Measurements from ENCODE around the gene MIA2.
"Not testable (repeated sequence)": the region's sequence is repeated elsewhere in the genome, so short reads cannot be mapped to it uniquely, and the experiment has no call there.

MIA2 gene

DNA sequence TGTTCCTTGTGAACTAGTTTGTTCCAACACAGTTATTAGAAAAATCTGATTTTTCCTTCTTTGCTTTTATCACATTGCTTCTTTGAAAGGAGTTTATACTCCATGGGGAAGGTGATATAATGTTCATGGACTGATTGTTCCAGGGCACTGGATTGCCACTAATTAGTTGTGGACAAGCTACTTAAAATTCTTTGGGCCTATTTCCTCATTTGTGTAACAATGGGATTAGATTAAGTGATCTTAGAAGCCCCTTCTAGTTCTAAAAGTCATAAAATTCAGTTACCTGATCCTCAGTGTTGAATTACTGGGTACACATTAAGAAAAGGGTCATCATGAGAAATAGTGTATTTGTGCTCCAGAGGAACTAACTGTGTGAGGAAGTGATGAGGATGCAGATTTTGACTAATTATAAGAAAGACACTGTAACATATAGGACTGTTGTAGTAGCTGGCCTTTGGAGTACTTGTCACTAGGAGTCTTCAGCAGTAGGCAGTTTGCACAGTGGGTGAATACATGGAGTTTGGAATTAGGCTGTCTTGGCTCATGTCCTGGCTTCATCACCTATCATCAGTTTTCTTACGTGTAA lies 82.2 kb downstream of the MIA2 start:
- Histone ChIP-seq H3K4me1 (ENCODE audit: control insufficient read depth, insufficient read depth, low read length) (peaks cover 18% of the 10 kb centered on the region), H3K9ac (ENCODE audit: low read length) (no peak overlapping the region), H3K36me3 (ENCODE audit: control insufficient read depth, insufficient read depth, low read length, severe bottlenecking) (peaks cover 36% of the 10 kb centered on the region), H3K4me3 (ENCODE audit: low read length) (no peak overlapping the region), H3K27me3 (replicated peaks; ENCODE audit: control insufficient read depth, insufficient read depth, low read length) (no peaks in the 10 kb centered on the region), H3K9me3 (ENCODE audit: control insufficient read depth, low read length) (no peaks in the 10 kb centered on the region)
- no peak for DNase-seq (ENCODE audit: low read depth)

DNA sequence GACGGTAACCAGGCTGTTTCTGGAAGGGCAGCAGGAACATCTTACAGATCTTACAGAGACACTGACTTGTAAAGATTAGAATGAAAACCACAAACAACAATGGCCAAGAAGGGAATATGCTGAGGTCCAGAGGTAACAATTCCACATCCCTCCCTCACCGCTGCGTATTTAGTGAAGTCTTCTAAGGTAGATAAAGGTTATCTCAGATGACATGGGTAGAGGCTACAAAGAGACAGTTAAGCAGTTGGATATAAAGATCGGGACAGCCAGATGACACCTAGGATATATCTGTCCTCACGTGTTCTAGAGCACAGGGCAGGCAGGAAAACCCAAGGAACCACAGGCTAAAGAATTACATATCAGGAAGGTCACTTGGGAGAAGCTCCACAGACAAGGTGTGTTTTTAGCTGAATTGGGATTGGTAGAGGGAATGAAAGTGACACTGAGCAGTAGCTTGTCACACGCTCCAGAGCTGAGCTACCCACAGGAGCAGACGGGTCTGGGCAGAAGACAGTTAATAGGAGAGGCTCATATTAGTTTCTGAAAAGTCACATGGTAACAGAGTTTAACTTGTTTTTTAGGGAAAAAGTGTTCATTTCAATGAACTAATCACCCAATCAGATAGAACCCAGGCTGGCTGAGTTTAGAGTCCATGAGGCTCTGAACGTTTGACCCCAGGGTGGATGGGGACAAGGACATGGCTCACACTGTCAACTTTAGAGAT lies 83.3 kb downstream of the MIA2 start:
- H3K9ac ChIP-seq (ENCODE audit: low read length): no peak overlapping the region
- peaks cover 16% of the 10 kb centered on the region for H3K4me1 ChIP-seq (ENCODE audit: control insufficient read depth, insufficient read depth, low read length)
- DNase-seq (ENCODE audit: low read depth): no peak
- no peak overlapping the region for H3K4me3 ChIP-seq (ENCODE audit: low read length)
- H3K36me3 ChIP-seq (ENCODE audit: control insufficient read depth, insufficient read depth, low read length, severe bottlenecking): peaks cover 38% of the 10 kb centered on the region
- no peaks in the 10 kb centered on the region for H3K27me3 ChIP-seq (replicated peaks; ENCODE audit: control insufficient read depth, insufficient read depth, low read length)
- no peaks in the 10 kb centered on the region for H3K9me3 ChIP-seq (ENCODE audit: control insufficient read depth, low read length)

GRCh38 chr14:39318574-39318973 lies 84.9 kb downstream of the MIA2 start:
- Histone ChIP-seq H3K9ac (ENCODE audit: low read length) (no peak overlapping the region), H3K4me1 (ENCODE audit: control insufficient read depth, insufficient read depth, low read length) (peaks cover 28% of the 10 kb centered on the region), H3K9me3 (ENCODE audit: control insufficient read depth, low read length) (no peaks in the 10 kb centered on the region), H3K4me3 (ENCODE audit: low read length) (no peak overlapping the region), H3K27me3 (replicated peaks; ENCODE audit: control insufficient read depth, insufficient read depth, low read length) (no peaks in the 10 kb centered on the region), H3K36me3 (ENCODE audit: control insufficient read depth, insufficient read depth, low read length, severe bottlenecking) (peaks cover 32% of the 10 kb centered on the region)
- peak; percentile 34 for DNase-seq (ENCODE audit: low read depth)

DNA sequence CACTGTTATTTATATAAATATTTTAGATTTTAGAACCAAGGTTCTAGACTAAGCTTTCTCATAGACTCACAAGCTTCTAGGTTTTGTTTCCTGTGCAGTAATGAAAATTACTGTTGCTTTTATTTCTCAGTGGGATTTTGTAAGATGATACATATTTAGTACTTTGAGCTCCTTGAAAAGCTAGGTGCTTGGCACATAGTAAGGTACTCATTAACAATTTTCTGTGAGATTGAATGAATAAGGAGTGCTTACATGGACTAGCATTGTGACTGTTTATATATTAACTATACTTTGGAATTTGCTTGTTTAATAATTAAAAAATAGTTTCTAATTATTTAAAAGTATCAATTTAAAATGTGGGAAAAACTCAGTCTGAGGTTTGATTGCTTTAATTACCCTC lies 85.7 kb downstream of the MIA2 start:
- Histone ChIP-seq H3K9me3 (ENCODE audit: control insufficient read depth, low read length) (no peaks in the 10 kb centered on the region), H3K27me3 (replicated peaks; ENCODE audit: control insufficient read depth, insufficient read depth, low read length) (no peaks in the 10 kb centered on the region), H3K9ac (ENCODE audit: low read length) (no peak overlapping the region), H3K4me3 (ENCODE audit: low read length) (no peak overlapping the region), H3K4me1 (ENCODE audit: control insufficient read depth, insufficient read depth, low read length) (peaks cover 31% of the 10 kb centered on the region), H3K36me3 (ENCODE audit: control insufficient read depth, insufficient read depth, low read length, severe bottlenecking) (peaks cover 34% of the 10 kb centered on the region)
- no peak for DNase-seq (ENCODE audit: low read depth)

GRCh38 chr14:39320318-39320717 lies 86.6 kb downstream of the MIA2 start:
- H3K9ac ChIP-seq (ENCODE audit: low read length): no peak overlapping the region
- H3K27me3 ChIP-seq (replicated peaks; ENCODE audit: control insufficient read depth, insufficient read depth, low read length): no peaks in the 10 kb centered on the region
- no peaks in the 10 kb centered on the region for H3K9me3 ChIP-seq (ENCODE audit: control insufficient read depth, low read length)
- no peak overlapping the region for H3K4me3 ChIP-seq (ENCODE audit: low read length)
- H3K4me1 ChIP-seq (ENCODE audit: control insufficient read depth, insufficient read depth, low read length): peaks cover 31% of the 10 kb centered on the region
- peak; percentile 83 for DNase-seq (ENCODE audit: low read depth)
- peaks cover 32% of the 10 kb centered on the region for H3K36me3 ChIP-seq (ENCODE audit: control insufficient read depth, insufficient read depth, low read length, severe bottlenecking)

- peaks cover 24% of the 10 kb centered on the region for H3K36me3 ChIP-seq (ENCODE audit: control insufficient read depth, insufficient read depth, low read length, severe bottlenecking)
- H3K27me3 ChIP-seq (replicated peaks; ENCODE audit: control insufficient read depth, insufficient read depth, low read length): no peaks in the 10 kb centered on the region
- peak; percentile 63 for DNase-seq (ENCODE audit: low read depth)
- peaks cover 31% of the 10 kb centered on the region for H3K4me1 ChIP-seq (ENCODE audit: control insufficient read depth, insufficient read depth, low read length)
- H3K4me3 ChIP-seq (ENCODE audit: low read length): peak overlapping the region; percentile 38
- H3K9ac ChIP-seq (ENCODE audit: low read length): no peak overlapping the region
- no peaks in the 10 kb centered on the region for H3K9me3 ChIP-seq (ENCODE audit: control insufficient read depth, low read length)
Measured at GRCh38 chr14:39322807-39323206, 89.1 kb downstream of the MIA2 start.

- Histone ChIP-seq H3K27me3 (replicated peaks; ENCODE audit: control insufficient read depth, insufficient read depth, low read length) (no peaks in the 10 kb centered on the region), H3K9me3 (ENCODE audit: control insufficient read depth, low read length) (no peaks in the 10 kb centered on the region), H3K36me3 (ENCODE audit: control insufficient read depth, insufficient read depth, low read length, severe bottlenecking) (peaks cover 19% of the 10 kb centered on the region), H3K9ac (ENCODE audit: low read length) (no peak overlapping the region), H3K4me1 (ENCODE audit: control insufficient read depth, insufficient read depth, low read length) (peaks cover 27% of the 10 kb centered on the region), H3K4me3 (ENCODE audit: low read length) (no peak overlapping the region)
- no peak for DNase-seq (ENCODE audit: low read depth)
Measured at GRCh38 chr14:39324097-39324496, 90.4 kb downstream of the MIA2 start.

DNA sequence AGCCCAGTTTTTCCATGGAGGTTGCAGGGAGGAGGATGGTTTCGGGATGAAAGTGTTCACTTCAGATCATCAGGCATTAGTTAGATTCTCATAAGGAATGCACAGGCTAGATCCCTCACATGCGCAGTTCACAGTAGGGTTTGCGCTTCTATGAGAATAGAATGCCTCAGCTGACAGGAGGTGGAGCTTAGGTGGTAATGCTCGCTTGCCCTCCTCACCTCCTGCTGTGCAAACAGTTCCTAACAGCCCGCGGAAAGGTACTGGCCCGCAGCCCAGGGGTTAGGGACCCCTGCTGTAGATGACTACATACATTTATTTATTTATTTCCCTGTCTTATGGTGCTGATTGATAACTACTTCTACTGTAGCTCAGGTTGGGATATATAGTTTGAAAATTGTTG lies 105.3 kb downstream of the MIA2 start:
- peaks cover 4% of the 10 kb centered on the region for H3K4me1 ChIP-seq (ENCODE audit: control insufficient read depth, insufficient read depth, low read length)
- no peak overlapping the region for H3K4me3 ChIP-seq (ENCODE audit: low read length)
- H3K9ac ChIP-seq (ENCODE audit: low read length): no peak overlapping the region
- no peak for DNase-seq (ENCODE audit: low read depth)
- H3K36me3 ChIP-seq (ENCODE audit: control insufficient read depth, insufficient read depth, low read length, severe bottlenecking): peaks cover 33% of the 10 kb centered on the region
- no peaks in the 10 kb centered on the region for H3K27me3 ChIP-seq (replicated peaks; ENCODE audit: control insufficient read depth, insufficient read depth, low read length)
- no peaks in the 10 kb centered on the region for H3K9me3 ChIP-seq (ENCODE audit: control insufficient read depth, low read length)

DNA sequence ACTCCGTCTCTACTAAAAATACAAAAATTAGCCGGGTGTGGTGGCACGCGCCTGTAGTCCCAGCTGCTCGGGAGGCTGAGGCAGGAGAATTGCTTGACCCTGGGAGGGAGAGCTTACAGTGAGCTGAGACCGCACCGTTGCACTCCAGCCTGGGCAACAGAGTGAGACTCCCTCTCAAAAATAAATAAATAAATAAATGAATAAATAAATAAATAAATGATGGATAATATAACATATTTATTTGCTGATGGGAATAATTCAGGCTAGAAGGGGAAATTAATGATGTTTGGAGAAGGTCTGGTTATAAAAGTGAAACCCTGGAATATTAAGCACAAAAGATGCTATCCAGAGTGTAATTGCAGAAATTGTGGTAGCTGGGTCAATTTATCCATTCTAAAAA lies 107.4 kb downstream of the MIA2 start:
- not testable (repeated sequence) for H3K9me3 ChIP-seq (ENCODE audit: control insufficient read depth, low read length); H3K4me3 ChIP-seq (ENCODE audit: low read length); H3K9ac ChIP-seq (ENCODE audit: low read length); DNase-seq (ENCODE audit: low read depth); H3K4me1 ChIP-seq (ENCODE audit: control insufficient read depth, insufficient read depth, low read length); H3K27me3 ChIP-seq (replicated peaks; ENCODE audit: control insufficient read depth, insufficient read depth, low read length)
- peaks cover 36% of the 10 kb centered on the region for H3K36me3 ChIP-seq (ENCODE audit: control insufficient read depth, insufficient read depth, low read length, severe bottlenecking)

DNA sequence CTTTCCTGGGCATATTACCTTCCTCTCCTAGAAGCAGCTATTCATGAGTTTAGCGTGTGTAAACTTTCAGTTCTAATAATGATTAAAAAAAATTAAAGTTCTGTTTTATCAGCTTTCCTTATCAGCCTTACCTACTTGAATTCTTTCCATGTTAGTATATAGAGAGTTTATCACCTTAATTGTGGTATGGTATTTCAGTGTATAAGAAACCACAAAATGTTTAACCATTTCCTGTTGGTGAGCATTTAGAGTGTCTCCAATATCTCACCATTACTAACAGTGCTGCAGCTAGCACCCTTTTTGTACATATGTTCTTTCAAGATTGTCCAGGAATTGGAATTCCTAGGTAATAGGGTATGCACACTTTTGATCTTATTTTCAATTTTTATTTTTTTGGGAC lies 109.1 kb downstream of the MIA2 start:
- Histone ChIP-seq H3K9me3 (ENCODE audit: control insufficient read depth, low read length) (no peaks in the 10 kb centered on the region), H3K9ac (ENCODE audit: low read length) (no peak overlapping the region), H3K27me3 (replicated peaks; ENCODE audit: control insufficient read depth, insufficient read depth, low read length) (no peaks in the 10 kb centered on the region), H3K4me1 (ENCODE audit: control insufficient read depth, insufficient read depth, low read length) (peaks cover 4% of the 10 kb centered on the region), H3K36me3 (ENCODE audit: control insufficient read depth, insufficient read depth, low read length, severe bottlenecking) (peaks cover 31% of the 10 kb centered on the region), H3K4me3 (ENCODE audit: low read length) (no peak overlapping the region)
- DNase-seq (ENCODE audit: low read depth): no peak

DNA sequence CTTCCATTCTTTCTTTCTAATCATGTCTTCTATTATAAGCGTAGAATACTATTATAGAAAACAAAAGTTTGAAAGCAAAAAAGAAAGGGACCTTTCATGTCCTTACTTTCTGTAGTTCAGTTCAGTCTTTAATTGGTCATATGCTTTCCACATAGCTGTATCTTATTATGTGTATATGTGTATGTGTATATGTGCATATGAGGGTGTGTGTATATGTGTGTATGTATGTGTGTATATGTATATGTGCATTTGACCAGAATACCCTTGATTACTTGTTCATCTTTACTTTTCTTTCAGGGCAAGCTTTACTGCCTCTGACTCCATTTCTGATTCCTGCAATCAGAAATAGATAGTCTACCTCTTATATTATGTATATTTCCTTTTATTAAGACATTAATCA lies 109.9 kb downstream of the MIA2 start:
- no peak for DNase-seq (ENCODE audit: low read depth)
- Histone ChIP-seq H3K27me3 (replicated peaks; ENCODE audit: control insufficient read depth, insufficient read depth, low read length) (no peaks in the 10 kb centered on the region), H3K4me1 (ENCODE audit: control insufficient read depth, insufficient read depth, low read length) (peaks cover 3% of the 10 kb centered on the region), H3K36me3 (ENCODE audit: control insufficient read depth, insufficient read depth, low read length, severe bottlenecking) (peaks cover 33% of the 10 kb centered on the region), H3K9ac (ENCODE audit: low read length) (no peak overlapping the region), H3K4me3 (ENCODE audit: low read length) (no peak overlapping the region), H3K9me3 (ENCODE audit: control insufficient read depth, low read length) (no peaks in the 10 kb centered on the region)

DNA sequence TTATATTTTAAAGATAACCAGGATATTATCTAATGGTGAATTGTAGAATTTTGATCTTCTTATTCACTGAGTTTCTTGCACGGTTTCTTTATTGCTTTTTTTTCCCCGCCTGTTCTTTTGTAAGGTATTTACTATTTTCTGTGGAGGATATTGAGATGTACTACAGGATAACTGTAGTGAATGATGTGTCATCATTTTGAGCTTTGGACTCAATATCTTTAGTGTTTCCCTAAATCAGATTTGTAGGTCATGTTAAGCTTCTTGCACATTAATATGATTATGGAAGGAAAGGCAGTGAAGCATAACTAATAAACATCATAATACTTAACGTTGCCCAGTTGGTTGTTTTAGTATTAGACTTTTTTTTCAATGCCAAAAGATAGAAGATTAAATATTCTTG lies 117.2 kb downstream of the MIA2 start:
- peaks cover 30% of the 10 kb centered on the region for H3K36me3 ChIP-seq (ENCODE audit: control insufficient read depth, insufficient read depth, low read length, severe bottlenecking)
- no peaks in the 10 kb centered on the region for H3K4me1 ChIP-seq (ENCODE audit: control insufficient read depth, insufficient read depth, low read length)
- no peaks in the 10 kb centered on the region for H3K9me3 ChIP-seq (ENCODE audit: control insufficient read depth, low read length)
- no peak for DNase-seq (ENCODE audit: low read depth)
- H3K4me3 ChIP-seq (ENCODE audit: low read length): no peak overlapping the region
- no peak overlapping the region for H3K9ac ChIP-seq (ENCODE audit: low read length)
- no peaks in the 10 kb centered on the region for H3K27me3 ChIP-seq (replicated peaks; ENCODE audit: control insufficient read depth, insufficient read depth, low read length)

Data from adipocyte (in vitro differentiated cells).